Mucosa of rectum (tissue), 2 donors: Measurements from ENCODE around the gene PDXK.

Experiments used
- H3K27ac ChIP-seq, 2 donors: one replicate each; pipeline ENCODE4 v1.7.0; 2013; ENCODE audit warnings: inconsistent platforms in 2 of 2, low read depth in 2 of 2, low read length in 2 of 2
- H3K27me3 ChIP-seq, 2 donors: one replicate each; pipeline ENCODE4 v1.7.0; 2013; ENCODE audit warnings: low read length in 2 of 2; ENCODE audit not compliant: control insufficient read depth in 2 of 2, insufficient read depth in 2 of 2
- H3K36me3 ChIP-seq, 2 donors: one replicate each; pipeline ENCODE4 v1.7.0; 2013; ENCODE audit warnings: low read length in 2 of 2; ENCODE audit not compliant: control insufficient read depth in 2 of 2, insufficient read depth in 2 of 2
- H3K4me1 ChIP-seq, 2 donors: one replicate each; pipeline ENCODE4 v1.7.0; 2013; ENCODE audit warnings: low read length in 2 of 2, mild to moderate bottlenecking in 1 of 2; ENCODE audit not compliant: control insufficient read depth in 2 of 2, insufficient read depth in 2 of 2
- H3K4me3 ChIP-seq, 2 donors: one replicate each; pipeline ENCODE4 v1.7.0; 2013; ENCODE audit warnings: low read length in 2 of 2
- H3K9ac ChIP-seq, 2 donors: one replicate each; pipeline ENCODE4 v1.7.0; 2013; ENCODE audit warnings: low read length in 2 of 2, low read depth in 1 of 2, mild to moderate bottlenecking in 1 of 2
- H3K9me3 ChIP-seq, 2 donors: one replicate each; pipeline ENCODE4 v1.7.0; 2013; ENCODE audit warnings: low read length in 2 of 2; ENCODE audit not compliant: control insufficient read depth in 2 of 2
- donor health status: healthy.
- donor health status: Normal muscosa, but diverticular disease.

The PDXK gene

GRCh38 chr21:43753439-43753799 is 34.5 kb downstream of the PDXK start:
- no peak overlapping the region for H3K4me3 ChIP-seq
- H3K9ac ChIP-seq = no peak overlapping the region
- no peaks in the 10 kb centered on the region for H3K27me3 ChIP-seq
- peaks cover 0 to 2% of the 10 kb centered on the region in 2 donors for H3K4me1 ChIP-seq
- H3K27ac ChIP-seq = no peak overlapping the region
- peaks cover 57 to 70% of the 10 kb centered on the region in 2 donors for H3K36me3 ChIP-seq
- no peaks in the 10 kb centered on the region for H3K9me3 ChIP-seq

- no peaks in the 10 kb centered on the region for H3K27me3 ChIP-seq
- H3K9me3 ChIP-seq = no peaks in the 10 kb centered on the region
- H3K36me3 ChIP-seq = peaks cover 67 to 70% of the 10 kb centered on the region in 2 donors
- no peak overlapping the region for H3K4me3 ChIP-seq
- no peak overlapping the region for H3K9ac ChIP-seq
- H3K4me1 ChIP-seq = peaks cover 0 to 2% of the 10 kb centered on the region in 2 donors
- no peak overlapping the region for H3K27ac ChIP-seq
Observed at GRCh38 chr21:43754948-43755781, 36.2 kb downstream of the PDXK start.

- Histone ChIP-seq H3K9ac (no peak overlapping the region), H3K4me1 (peaks cover 0 to 2% of the 10 kb centered on the region in 2 donors), H3K36me3 (peaks cover 60 to 67% of the 10 kb centered on the region in 2 donors), H3K4me3 (no peak overlapping the region), H3K27me3 (no peaks in the 10 kb centered on the region), H3K9me3 (no peaks in the 10 kb centered on the region), H3K27ac (no peak overlapping the region)
Observed at GRCh38 chr21:43755820-43756594, 37.1 kb downstream of the PDXK start.

- peaks cover 59 to 62% of the 10 kb centered on the region in 2 donors for H3K36me3 ChIP-seq
- H3K27me3 ChIP-seq = no peaks in the 10 kb centered on the region
- H3K4me3 ChIP-seq = no peak overlapping the region
- no peak overlapping the region for H3K27ac ChIP-seq
- H3K4me1 ChIP-seq = peaks cover 0 to 2% of the 10 kb centered on the region in 2 donors
- no peak overlapping the region for H3K9ac ChIP-seq
- H3K9me3 ChIP-seq = no peaks in the 10 kb centered on the region
Observed at GRCh38 chr21:43757601-43758000, 38.7 kb downstream of the PDXK start.

GRCh38 chr21:43758111-43758641 is 39.2 kb downstream of the PDXK start:
- Histone ChIP-seq H3K9ac (peak overlapping the region in 1 of 2 donors; percentile 14), H3K27ac (no peak overlapping the region), H3K36me3 (peaks cover 53 to 57% of the 10 kb centered on the region in 2 donors), H3K9me3 (no peaks in the 10 kb centered on the region), H3K4me1 (peaks cover 0 to 2% of the 10 kb centered on the region in 2 donors), H3K27me3 (no peaks in the 10 kb centered on the region), H3K4me3 (peak overlapping the region in 1 of 2 donors; percentile 4)

- Histone ChIP-seq H3K4me1 (peaks cover 0 to 2% of the 10 kb centered on the region in 2 donors), H3K27ac (no peak overlapping the region), H3K9me3 (no peaks in the 10 kb centered on the region), H3K4me3 (no peak overlapping the region), H3K9ac (no peak overlapping the region), H3K27me3 (no peaks in the 10 kb centered on the region), H3K36me3 (peaks cover 47 to 50% of the 10 kb centered on the region in 2 donors)
Observed at GRCh38 chr21:43758811-43759210, 39.9 kb downstream of the PDXK start.

GRCh38 chr21:43759651-43760050 is 40.7 kb downstream of the PDXK start:
- Histone ChIP-seq H3K27me3 (no peaks in the 10 kb centered on the region), H3K27ac (no peak overlapping the region), H3K4me3 (no peak overlapping the region), H3K36me3 (peaks cover 39 to 42% of the 10 kb centered on the region in 2 donors), H3K9me3 (no peaks in the 10 kb centered on the region), H3K4me1 (peaks cover 0 to 2% of the 10 kb centered on the region in 2 donors), H3K9ac (no peak overlapping the region)

GRCh38 chr21:43760391-43760958 is 41.5 kb downstream of the PDXK start:
- Histone ChIP-seq H3K27ac (no peak overlapping the region), H3K9ac (no peak overlapping the region), H3K9me3 (no peaks in the 10 kb centered on the region), H3K4me1 (peaks cover 0 to 2% of the 10 kb centered on the region in 2 donors), H3K36me3 (peaks cover 31 to 37% of the 10 kb centered on the region in 2 donors), H3K4me3 (no peak overlapping the region), H3K27me3 (no peaks in the 10 kb centered on the region)

GRCh38 chr21:43761886-43762285 is 43.0 kb downstream of the PDXK start:
- no peaks in the 10 kb centered on the region for H3K9me3 ChIP-seq
- H3K36me3 ChIP-seq = peaks cover 17 to 25% of the 10 kb centered on the region in 2 donors
- H3K4me1 ChIP-seq = peaks cover 2 to 4% of the 10 kb centered on the region in 2 donors
- no peak overlapping the region for H3K9ac ChIP-seq
- H3K27me3 ChIP-seq = no peaks in the 10 kb centered on the region
- H3K27ac ChIP-seq = no peak overlapping the region
- no peak overlapping the region for H3K4me3 ChIP-seq
